GM12864 (cell line): ENCODE measurements around the gene CHGA.

ENCODE experiments used
- DNase-seq: peaks from one replicate; pipeline ENCODE4 v3.0.0-alpha.2; 2011; ENCODE audit warnings: low read depth
- H3K4me3 ChIP-seq: 2 replicates; pipeline ENCODE4 v1.5.1; 2011; ENCODE audit warnings: mild to moderate bottlenecking, low read depth, low read length, control low read depth
- TF ChIP-seq, protein P1 (sequence below): IDR thresholded peaks from 2 replicates; pipeline ENCODE4 v1.5.1; 2011; ENCODE audit warnings: low read depth, mild to moderate bottlenecking, moderate library complexity, low read length, control low read depth, inconsistent platforms; ENCODE audit errors: missing control alignments

CHGA gene

DNA sequence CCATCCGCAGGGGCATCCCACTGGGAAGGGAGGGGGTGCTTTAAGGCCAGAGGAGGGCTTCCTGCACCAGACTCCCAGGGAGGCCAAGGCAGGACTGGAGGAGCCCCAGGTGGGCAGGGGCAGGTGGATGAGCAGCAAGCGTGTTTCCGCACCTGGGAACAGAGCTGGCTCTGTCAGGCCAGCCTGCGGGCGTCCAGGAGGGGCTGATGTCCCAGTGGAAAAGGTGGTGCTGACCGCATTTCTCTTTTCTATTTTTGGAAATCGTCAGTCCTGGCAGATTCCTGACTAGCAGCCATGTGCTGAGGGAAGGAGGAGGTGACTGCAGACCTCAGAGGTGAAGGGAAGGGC is 27.2 kb downstream of the CHGA start:
- no peak for DNase-seq
- H3K4me3 ChIP-seq: no peak overlapping the region
- TF ChIP-seq, protein P1, sequence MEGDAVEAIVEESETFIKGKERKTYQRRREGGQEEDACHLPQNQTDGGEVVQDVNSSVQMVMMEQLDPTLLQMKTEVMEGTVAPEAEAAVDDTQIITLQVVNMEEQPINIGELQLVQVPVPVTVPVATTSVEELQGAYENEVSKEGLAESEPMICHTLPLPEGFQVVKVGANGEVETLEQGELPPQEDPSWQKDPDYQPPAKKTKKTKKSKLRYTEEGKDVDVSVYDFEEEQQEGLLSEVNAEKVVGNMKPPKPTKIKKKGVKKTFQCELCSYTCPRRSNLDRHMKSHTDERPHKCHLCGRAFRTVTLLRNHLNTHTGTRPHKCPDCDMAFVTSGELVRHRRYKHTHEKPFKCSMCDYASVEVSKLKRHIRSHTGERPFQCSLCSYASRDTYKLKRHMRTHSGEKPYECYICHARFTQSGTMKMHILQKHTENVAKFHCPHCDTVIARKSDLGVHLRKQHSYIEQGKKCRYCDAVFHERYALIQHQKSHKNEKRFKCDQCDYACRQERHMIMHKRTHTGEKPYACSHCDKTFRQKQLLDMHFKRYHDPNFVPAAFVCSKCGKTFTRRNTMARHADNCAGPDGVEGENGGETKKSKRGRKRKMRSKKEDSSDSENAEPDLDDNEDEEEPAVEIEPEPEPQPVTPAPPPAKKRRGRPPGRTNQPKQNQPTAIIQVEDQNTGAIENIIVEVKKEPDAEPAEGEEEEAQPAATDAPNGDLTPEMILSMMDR: no peak

DNA sequence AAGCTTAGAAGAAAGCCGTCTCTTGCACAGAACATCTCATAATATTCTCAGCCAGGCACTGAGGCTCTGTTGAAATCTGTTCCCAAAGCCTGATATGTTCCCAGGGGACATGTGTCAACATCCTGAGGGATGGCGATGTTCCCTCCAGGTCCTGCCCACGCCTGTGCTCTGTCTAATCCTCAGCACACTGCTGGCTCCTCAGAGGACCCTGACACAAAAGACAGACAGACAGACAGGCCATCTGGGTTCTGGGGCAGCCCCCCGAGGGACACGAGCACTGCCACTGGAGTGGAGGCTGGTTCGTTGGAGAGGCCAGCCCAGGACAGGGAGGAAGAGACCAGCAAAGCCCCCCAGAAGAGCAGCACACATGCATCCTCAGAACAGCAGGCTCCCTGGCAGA is 27.8 kb downstream of the CHGA start:
- no peak overlapping the region for H3K4me3 ChIP-seq
- TF ChIP-seq, protein P1: no peak
- no peak for DNase-seq

DNA sequence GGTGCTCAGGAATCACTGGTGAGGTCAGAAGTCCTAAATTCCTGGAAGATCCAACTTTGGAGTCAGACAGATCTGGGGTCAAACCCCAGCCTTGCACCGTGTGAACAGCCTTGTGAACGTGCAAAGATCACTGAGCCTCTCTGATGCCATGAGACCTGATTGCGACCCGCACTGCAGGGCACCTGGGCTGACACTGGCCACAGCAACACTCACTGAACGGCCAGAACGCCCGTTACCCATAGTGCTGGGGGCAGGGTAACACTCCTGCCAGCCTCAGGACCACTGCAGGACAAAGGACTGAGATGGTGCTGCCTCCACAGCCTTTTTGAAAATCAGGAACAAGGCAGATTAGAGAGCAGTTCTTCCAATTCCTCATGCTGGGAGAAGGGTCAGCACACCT is 28.3 kb downstream of the CHGA start:
- DNase-seq: no peak
- H3K4me3 ChIP-seq: no peak overlapping the region
- TF ChIP-seq, protein P1: no peak

DNA sequence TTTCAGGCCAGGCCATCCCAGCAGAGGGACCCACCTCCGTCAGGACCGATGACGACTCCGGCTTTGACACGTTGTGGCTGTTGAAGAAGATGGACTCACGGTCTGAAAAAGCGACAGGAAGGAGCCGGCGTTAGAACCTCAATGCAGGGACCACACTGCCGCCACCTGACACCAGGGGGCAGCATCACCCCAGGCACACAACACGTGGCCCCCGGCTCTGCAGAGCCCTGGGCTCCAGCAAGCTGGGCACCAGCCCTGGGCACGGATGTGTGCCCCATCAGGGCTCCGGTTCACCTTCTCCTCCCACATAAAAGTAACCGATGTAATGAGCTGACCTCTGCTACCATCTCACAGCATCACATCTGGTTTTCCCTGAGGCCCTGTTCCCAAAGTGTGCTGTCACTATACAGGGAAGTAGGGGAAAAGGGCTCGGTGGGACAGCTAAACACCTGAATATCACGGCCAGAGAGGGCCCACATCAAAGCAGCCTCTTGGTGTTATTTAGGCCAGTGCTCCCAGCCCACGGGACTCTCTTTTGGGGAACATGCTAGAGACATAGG is 29.0 kb downstream of the CHGA start:
- TF ChIP-seq, protein P1: peak; percentile 98
- peak; percentile 29 for DNase-seq
- no peak overlapping the region for H3K4me3 ChIP-seq

DNA sequence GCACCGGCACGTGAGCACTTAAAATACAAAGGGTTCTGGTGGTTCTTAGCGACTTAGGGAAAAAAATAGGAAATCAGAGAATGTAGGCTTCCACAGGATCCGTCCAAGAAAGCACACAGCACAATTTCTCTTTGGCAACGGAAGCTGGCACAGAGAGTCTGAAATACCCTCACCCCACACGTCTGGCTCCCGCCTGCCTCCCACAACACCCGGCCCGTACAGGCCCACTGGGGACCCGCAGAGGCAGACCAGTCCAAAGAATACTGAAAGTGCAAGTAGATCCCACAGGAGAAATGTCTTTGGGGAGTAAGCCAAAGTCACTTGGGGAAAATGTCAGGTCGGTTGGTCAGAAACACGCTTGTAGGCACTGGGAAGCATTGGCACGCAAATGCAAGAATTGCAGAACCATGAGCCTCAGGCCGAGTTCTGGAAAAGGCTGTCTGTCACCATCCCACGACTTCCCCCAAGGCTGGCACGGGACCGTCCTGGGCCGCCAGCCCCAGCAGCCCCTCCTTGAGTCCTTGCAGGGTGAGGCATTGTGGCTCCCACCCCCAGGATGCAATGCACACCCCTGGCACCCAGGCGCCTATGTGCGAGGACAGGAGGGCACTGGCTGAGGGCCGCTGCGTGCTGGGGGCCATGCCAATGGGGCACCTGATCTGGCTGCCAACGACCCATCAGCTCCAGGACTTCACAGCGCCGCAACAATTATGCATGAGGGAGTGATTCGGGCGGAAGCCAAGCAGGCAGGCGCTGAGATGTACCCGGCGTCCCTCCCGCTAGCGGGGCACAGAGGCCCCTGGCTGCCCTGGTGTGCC is 29.7 kb downstream of the CHGA start:
- no peak for DNase-seq
- no peak overlapping the region for H3K4me3 ChIP-seq
- TF ChIP-seq, protein P1: no peak

DNA sequence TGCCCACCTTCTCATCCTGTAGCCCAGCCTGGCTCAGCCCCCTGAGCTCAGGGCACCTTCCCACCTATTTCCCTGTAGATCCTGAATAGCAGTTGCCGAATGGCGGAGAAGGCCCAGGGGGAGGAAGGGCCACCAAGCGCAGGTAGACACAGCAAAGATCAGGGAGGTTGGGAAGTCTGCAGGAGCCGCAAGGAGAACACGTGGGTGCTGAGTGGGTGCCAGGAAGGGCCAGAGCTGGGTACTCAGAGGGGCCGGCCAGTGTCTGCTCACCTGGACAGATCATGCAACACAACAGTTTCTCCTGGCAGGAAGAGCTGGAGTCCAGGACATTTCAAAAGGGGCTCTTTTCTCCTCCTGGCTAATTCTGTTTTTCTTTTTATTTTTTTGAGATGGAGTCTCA is 30.6 kb downstream of the CHGA start:
- DNase-seq: no peak
- TF ChIP-seq, protein P1: no peak
- H3K4me3 ChIP-seq: no peak overlapping the region

DNA sequence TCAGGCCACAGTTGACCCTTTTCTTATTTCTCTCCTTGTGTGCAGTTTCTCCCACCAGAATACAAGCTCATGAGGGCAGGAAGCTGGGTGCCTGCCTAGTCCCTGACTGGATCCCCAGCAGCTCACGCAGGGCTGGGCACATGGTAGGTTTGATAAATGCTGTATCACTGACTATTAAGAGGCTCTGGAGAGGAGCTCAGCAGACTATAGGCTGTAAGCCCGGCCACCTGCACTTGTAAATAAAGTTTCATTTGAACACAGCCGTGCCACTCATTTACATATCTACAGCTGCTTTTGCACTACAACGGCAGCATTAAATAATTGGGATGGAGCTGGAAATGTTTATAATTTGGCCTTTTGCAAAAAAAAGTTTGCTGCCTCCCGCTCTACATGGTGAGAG is 32.0 kb downstream of the CHGA start:
- TF ChIP-seq, protein P1: no peak
- H3K4me3 ChIP-seq: no peak overlapping the region
- no peak for DNase-seq
